Progenitor cell of endocrine pancreas (in vitro differentiated cells): ENCODE data around the gene SNRNP200. TPM values are rescaled to one million over a fixed set of nuclear protein-coding genes. Genes with fewer than 3 reads are reported as not detected.
A peak's percentile ranks its signal among the peaks of the same experiment; 100 is the strongest.

ENCODE experiments used
- DNase-seq: peaks from one replicate; pipeline ENCODE4 v3.0.0; 2021; ENCODE audit warnings: low spot score; ENCODE audit not compliant: unreplicated experiment
- H3K27ac Mint-ChIP-seq: 2 replicates; pipeline ENCODE4 v1.8.0; 2021; ENCODE audit warnings: mild to moderate bottlenecking, moderate library complexity, mixed read lengths
- H3K27me3 Mint-ChIP-seq: 2 replicates; pipeline ENCODE4 v1.8.0; 2021; ENCODE audit warnings: mixed read lengths
- H3K36me3 Mint-ChIP-seq: 2 replicates; pipeline ENCODE4 v1.8.0; 2022; ENCODE audit warnings: mixed read lengths; ENCODE audit not compliant: insufficient read depth
- H3K4me1 Mint-ChIP-seq: 2 replicates; pipeline ENCODE4 v1.8.0; 2021; ENCODE audit warnings: low read depth, mixed read lengths
- H3K4me3 Mint-ChIP-seq: 2 replicates; pipeline ENCODE4 v1.8.0; 2021; ENCODE audit warnings: low read depth, mild to moderate bottlenecking, moderate library complexity, mixed read lengths
- H3K9me3 Mint-ChIP-seq: 2 replicates; pipeline ENCODE4 v1.8.0; 2021; ENCODE audit warnings: low read depth, mixed read lengths
- long read RNA-seq: library from polyadenylated mRNA; unstranded; transcript quantifications from one replicate; pipeline ENCODE4 v2.0.0, GENCODE V29; 2020
- total RNA-seq: library from RNA; stranded (reverse); gene quantifications from 2 replicates; pipeline ENCODE4 v1.2.1, GENCODE V29; 2021
- TF ChIP-seq, protein P1 (sequence below): fragments of 200-600 bp; sonication (generic); IDR thresholded peaks from one replicate; pipeline ENCODE4 v1.5.0; 2021; ENCODE audit warnings: antibody characterized with exemption, mild to moderate bottlenecking; ENCODE audit not compliant: unreplicated experiment

SNRNP200 gene
- total RNA-seq, result 223 and 235 TPM in 2 replicates
- long read RNA-seq, transcript SNRNP200-208 (15 exons, 2,666 nt), result major isoform, 26 of 298 reads
- long read RNA-seq, partial matches to known transcripts, result 248 of 298 reads
- long read RNA-seq, other reads (novel, unspliced or antisense), result 22 of 298 reads

DNA sequence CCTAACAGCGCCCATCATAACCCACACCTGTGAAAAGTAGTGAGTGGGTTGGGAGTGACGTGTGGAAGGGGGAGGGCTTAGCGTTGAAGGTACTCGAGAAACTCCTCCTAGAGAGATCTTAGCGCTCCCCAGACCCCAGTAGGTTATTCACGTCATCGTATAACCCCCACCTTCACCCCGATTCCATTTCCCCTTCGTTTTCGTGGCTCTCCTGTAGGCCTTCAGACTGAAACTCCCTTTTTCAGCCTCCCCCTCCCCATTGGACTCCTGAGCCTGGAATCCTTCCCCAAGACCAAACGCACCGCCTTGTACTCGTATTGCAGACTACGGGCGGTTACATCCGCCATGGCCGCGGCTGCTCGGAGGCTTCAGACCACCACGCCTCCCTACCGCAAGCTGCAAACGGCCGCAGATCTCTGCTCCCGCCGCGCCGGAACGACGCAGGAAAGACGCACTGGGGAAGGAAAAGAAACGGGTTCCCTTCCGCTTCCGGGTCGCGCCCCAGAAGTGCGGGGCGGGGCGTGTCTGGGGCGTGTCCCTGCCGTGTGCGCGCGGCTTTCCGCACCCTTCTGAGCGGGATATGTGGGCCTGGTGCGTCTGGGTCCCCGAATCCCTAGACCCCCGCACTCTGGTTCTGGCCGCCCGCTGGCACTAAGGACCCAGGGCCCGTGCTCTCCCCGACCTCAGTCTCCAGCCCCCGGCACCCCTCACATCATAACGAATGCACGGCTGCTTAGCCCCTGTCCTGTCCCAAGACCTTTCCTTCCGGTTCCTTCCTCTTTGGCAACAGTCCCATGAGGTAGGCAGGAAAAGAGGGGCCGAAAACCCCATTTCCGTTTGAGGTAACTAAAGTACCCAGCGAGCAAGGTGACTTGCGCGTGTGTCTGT, at the start of gene SNRNP200:
Gene SNRNP200 (minus strand): TSS at position 456 of the 888 bp plus-strand sequence. CDS start 109 bp downstream, at position 347.
- peak; percentile 63 for DNase-seq
- Mint-ChIP-seq H3K27ac (peak within 1 kb of the TSS; percentile 99), H3K4me3 (peak within 1 kb of the TSS; percentile 100), H3K27me3 (peaks cover 3% of the 10 kb centered on the region), H3K36me3 (peaks cover 22% of the 10 kb centered on the region), H3K4me1 (peaks cover 21% of the 10 kb centered on the region), H3K9me3 (no peaks in the 10 kb centered on the region)
- TF ChIP-seq, protein P1, sequence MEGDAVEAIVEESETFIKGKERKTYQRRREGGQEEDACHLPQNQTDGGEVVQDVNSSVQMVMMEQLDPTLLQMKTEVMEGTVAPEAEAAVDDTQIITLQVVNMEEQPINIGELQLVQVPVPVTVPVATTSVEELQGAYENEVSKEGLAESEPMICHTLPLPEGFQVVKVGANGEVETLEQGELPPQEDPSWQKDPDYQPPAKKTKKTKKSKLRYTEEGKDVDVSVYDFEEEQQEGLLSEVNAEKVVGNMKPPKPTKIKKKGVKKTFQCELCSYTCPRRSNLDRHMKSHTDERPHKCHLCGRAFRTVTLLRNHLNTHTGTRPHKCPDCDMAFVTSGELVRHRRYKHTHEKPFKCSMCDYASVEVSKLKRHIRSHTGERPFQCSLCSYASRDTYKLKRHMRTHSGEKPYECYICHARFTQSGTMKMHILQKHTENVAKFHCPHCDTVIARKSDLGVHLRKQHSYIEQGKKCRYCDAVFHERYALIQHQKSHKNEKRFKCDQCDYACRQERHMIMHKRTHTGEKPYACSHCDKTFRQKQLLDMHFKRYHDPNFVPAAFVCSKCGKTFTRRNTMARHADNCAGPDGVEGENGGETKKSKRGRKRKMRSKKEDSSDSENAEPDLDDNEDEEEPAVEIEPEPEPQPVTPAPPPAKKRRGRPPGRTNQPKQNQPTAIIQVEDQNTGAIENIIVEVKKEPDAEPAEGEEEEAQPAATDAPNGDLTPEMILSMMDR, result no peak

DNA sequence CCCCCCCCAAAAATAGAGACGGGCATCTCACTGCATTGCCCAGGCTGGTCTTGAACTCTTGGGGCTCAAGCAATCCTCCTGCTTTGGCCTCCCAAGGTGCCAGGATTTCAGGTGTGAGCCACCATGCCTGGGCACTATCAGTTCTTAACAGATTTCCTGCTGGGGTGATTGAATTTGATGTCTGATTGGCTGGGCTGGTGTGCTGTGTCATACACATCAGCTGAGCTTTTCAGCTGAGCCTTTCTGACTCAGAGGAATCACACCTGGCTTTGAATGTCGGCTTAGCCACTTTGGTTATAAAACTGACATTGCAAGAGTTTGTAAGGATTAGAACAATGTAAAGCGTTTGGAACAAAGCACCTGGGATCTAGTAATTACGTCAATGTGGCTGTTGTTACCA, 49.1 kb upstream of the SNRNP200 start:
- Mint-ChIP-seq H3K27ac (no peak overlapping the region), H3K36me3 (no peaks in the 10 kb centered on the region), H3K4me1 (no peaks in the 10 kb centered on the region), H3K4me3 (no peak overlapping the region), H3K27me3 (no peaks in the 10 kb centered on the region), H3K9me3 (no peaks in the 10 kb centered on the region)
- no peak for DNase-seq
- TF ChIP-seq, protein P1, result no peak

DNA sequence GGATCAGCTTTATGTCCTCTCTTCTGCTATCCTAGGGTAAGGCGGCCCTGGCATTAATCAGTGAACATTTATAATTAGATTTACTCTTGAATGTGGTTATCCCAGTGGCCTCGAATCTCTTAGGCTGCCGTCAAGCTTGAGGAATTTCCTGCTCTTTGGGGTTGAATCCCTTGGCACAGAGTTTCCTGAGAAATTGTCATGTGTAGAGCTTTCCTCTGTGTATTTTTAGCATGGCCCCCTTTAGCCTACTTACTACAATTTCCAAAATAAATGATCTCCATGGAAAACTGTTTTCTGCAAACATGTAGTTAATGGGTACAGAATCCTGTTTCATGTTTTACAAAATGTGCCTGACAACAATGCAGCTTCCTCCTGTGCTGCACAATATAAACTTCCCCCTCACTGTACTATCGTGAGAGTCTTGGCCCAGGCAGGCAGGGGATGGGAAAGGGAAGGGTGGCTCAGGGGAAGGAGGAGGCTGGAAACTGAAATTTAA, 48.3 kb upstream of the SNRNP200 start:
- no peak for DNase-seq
- Mint-ChIP-seq H3K4me1 (no peaks in the 10 kb centered on the region), H3K27me3 (no peaks in the 10 kb centered on the region), H3K4me3 (no peak overlapping the region), H3K36me3 (no peaks in the 10 kb centered on the region), H3K27ac (no peak overlapping the region), H3K9me3 (no peaks in the 10 kb centered on the region)
- TF ChIP-seq, protein P1, result no peak

DNA sequence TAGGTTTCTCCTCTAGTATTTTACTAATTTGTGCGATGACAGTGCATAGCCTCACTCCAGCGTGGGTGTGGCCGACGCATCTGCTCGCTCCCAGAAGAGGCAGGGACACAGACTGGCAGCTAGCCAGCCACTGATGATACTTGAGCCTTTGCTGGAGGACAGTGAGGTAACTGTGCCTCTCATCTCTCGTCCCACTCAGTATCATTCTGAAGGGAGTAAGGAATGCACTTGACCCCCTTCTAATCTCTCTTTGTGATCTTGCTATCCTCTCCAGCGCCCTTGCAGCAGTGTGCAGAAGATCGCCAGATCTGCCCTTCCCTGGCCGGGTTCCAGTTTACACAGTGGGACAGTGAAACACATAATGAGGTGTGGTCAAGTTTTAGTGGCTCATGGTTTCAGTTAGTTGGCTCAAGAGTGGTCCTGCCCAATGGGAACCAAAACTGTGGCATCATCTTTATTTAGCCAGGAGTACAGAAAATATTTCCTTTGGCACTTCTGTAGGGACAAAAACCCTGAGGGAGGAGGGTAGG, 47.8 kb upstream of the SNRNP200 start:
- H3K4me3 Mint-ChIP-seq, result no peak overlapping the region
- no peak for DNase-seq
- no peaks in the 10 kb centered on the region for H3K27me3 Mint-ChIP-seq
- H3K9me3 Mint-ChIP-seq, result no peaks in the 10 kb centered on the region
- no peak overlapping the region for H3K27ac Mint-ChIP-seq
- no peaks in the 10 kb centered on the region for H3K4me1 Mint-ChIP-seq
- TF ChIP-seq, protein P1, result no peak
- H3K36me3 Mint-ChIP-seq, result no peaks in the 10 kb centered on the region

DNA sequence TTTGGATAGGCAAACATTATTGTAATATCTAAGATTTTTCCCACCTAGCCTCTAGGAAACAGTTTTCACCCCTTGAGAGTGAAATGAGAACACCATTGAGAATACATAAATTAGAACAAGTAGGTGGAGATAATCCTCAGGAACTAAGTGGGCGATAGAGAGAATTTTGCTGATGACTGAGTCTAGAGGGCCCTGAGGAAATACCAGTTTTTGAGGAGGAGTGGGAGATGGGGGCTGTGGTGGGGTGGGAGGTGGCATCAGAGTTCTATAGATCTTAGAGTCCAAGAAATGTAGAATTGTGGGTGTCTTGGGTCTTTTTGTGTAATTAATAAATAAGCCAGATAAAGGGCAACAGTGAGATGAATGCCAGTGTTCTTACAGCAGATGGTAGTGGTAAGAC, 42.0 kb upstream of the SNRNP200 start:
- no peak for DNase-seq
- H3K27ac Mint-ChIP-seq, result peak overlapping the region; percentile 7
- peaks cover under 1% of the 10 kb centered on the region for H3K4me1 Mint-ChIP-seq
- no peak overlapping the region for H3K4me3 Mint-ChIP-seq
- TF ChIP-seq, protein P1, result no peak
- no peaks in the 10 kb centered on the region for H3K27me3 Mint-ChIP-seq
- no peaks in the 10 kb centered on the region for H3K9me3 Mint-ChIP-seq
- peaks cover 11% of the 10 kb centered on the region for H3K36me3 Mint-ChIP-seq
